Right atrium auricular region (tissue), 2 donors: ENCODE results near the gene NBEAL1. TPM values are rescaled to one million over a fixed set of nuclear protein-coding genes. Genes with fewer than 3 reads are reported as not detected.
"Not testable (repeated sequence)": the region's sequence is repeated elsewhere in the genome, so short reads cannot be mapped to it uniquely, and the experiment has no call there.

Experiments
- DNase-seq: peaks from one replicate; pipeline ENCODE4 v3.0.0-alpha.2; 2019; ENCODE audit warnings: low spot score
- H3K27ac ChIP-seq, 2 donors: fragments of 200-600 bp; sonication (generic); 1 replicate in 1 of 2; 2 replicates in 1 of 2; pipeline ENCODE4 v1.5.1; 2016 to 2019
- H3K27me3 ChIP-seq, 2 donors: fragments of 200-600 bp; sonication (generic); one replicate each; pipeline versions ENCODE4 v1.5.1 to v1.6.0; 2017 to 2019
- H3K36me3 ChIP-seq: fragments of 200-600 bp; sonication (generic); one replicate; pipeline ENCODE4 v1.5.1; 2016
- H3K4me1 ChIP-seq, 2 donors: fragments of 200-600 bp; sonication (generic); one replicate each; pipeline versions ENCODE4 v1.5.1 to v1.6.0; 2017 to 2019
- H3K4me3 ChIP-seq, 2 donors: fragments of 200-600 bp; sonication (generic); 1 replicate in 1 of 2; 2 replicates in 1 of 2; pipeline ENCODE4 v1.5.1; 2017 to 2019; ENCODE audit warnings: mild to moderate bottlenecking in 1 of 2, moderate library complexity in 1 of 2
- H3K9me3 ChIP-seq, 2 donors: fragments of 200-600 bp; sonication (generic); one replicate each; pipeline ENCODE4 v1.5.1; 2019
- total RNA-seq, 2 donors: library from RNA; depleted of rRNA; stranded (reverse); fragments of >200 nt; gene quantifications; one replicate each; pipeline ENCODE4 v1.1.0, GENCODE V29; 2016
- TF ChIP-seq, protein P1 (sequence below), 2 donors: fragments of 200-600 bp; sonication (generic); IDR thresholded peaks; one replicate each; pipeline ENCODE4 v1.5.1; 2019; ENCODE audit warnings: antibody characterized with exemption in 2 of 2

NBEAL1 gene
- total RNA-seq, 2 donors from 2014 or later: 11.6 to 20.1 TPM

- Histone ChIP-seq H3K9me3 (no peaks in the 10 kb centered on the region), H3K27ac (no peak overlapping the region), H3K4me1 (no peaks in the 10 kb centered on the region), H3K36me3 (peaks cover 31% of the 10 kb centered on the region), H3K27me3 (no peaks in the 10 kb centered on the region), H3K4me3 (no peak overlapping the region)
- TF ChIP-seq, protein P1, sequence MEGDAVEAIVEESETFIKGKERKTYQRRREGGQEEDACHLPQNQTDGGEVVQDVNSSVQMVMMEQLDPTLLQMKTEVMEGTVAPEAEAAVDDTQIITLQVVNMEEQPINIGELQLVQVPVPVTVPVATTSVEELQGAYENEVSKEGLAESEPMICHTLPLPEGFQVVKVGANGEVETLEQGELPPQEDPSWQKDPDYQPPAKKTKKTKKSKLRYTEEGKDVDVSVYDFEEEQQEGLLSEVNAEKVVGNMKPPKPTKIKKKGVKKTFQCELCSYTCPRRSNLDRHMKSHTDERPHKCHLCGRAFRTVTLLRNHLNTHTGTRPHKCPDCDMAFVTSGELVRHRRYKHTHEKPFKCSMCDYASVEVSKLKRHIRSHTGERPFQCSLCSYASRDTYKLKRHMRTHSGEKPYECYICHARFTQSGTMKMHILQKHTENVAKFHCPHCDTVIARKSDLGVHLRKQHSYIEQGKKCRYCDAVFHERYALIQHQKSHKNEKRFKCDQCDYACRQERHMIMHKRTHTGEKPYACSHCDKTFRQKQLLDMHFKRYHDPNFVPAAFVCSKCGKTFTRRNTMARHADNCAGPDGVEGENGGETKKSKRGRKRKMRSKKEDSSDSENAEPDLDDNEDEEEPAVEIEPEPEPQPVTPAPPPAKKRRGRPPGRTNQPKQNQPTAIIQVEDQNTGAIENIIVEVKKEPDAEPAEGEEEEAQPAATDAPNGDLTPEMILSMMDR (IDR thresholded peaks at IDR 0.05): no peak
- DNase-seq: no peak
Measured at GRCh38 chr2:203195331-203196036, 180.8 kb downstream of the NBEAL1 start.

- H3K27ac ChIP-seq: no peak overlapping the region
- no peak overlapping the region for H3K4me3 ChIP-seq
- H3K9me3 ChIP-seq: no peaks in the 10 kb centered on the region
- no peaks in the 10 kb centered on the region for H3K27me3 ChIP-seq
- no peaks in the 10 kb centered on the region for H3K4me1 ChIP-seq
- no peak for DNase-seq
- TF ChIP-seq, protein P1 (IDR thresholded peaks at IDR 0.05): no peak
- peaks cover 26% of the 10 kb centered on the region for H3K36me3 ChIP-seq
Measured at GRCh38 chr2:203200866-203201265, 186.2 kb downstream of the NBEAL1 start.

- peaks cover 26% of the 10 kb centered on the region for H3K36me3 ChIP-seq
- no peaks in the 10 kb centered on the region for H3K27me3 ChIP-seq
- no peak overlapping the region for H3K27ac ChIP-seq
- no peak overlapping the region for H3K4me3 ChIP-seq
- no peaks in the 10 kb centered on the region for H3K4me1 ChIP-seq
- no peak for DNase-seq
- TF ChIP-seq, protein P1 (IDR thresholded peaks at IDR 0.05): no peak
- no peaks in the 10 kb centered on the region for H3K9me3 ChIP-seq
Measured at GRCh38 chr2:203201426-203201825, 186.8 kb downstream of the NBEAL1 start.

GRCh38 chr2:203209538-203209937 is 194.9 kb downstream of the NBEAL1 start:
- H3K36me3 ChIP-seq: peaks cover 27% of the 10 kb centered on the region
- no peak overlapping the region for H3K4me3 ChIP-seq
- H3K27ac ChIP-seq: no peak overlapping the region
- H3K4me1 ChIP-seq: no peaks in the 10 kb centered on the region
- no peaks in the 10 kb centered on the region for H3K9me3 ChIP-seq
- TF ChIP-seq, protein P1 (IDR thresholded peaks at IDR 0.05): no peak
- DNase-seq: no peak
- H3K27me3 ChIP-seq: no peaks in the 10 kb centered on the region

GRCh38 chr2:203225423-203226039 is 210.9 kb downstream of the NBEAL1 start:
- no peak overlapping the region for H3K4me3 ChIP-seq
- TF ChIP-seq, protein P1 (IDR thresholded peaks at IDR 0.05): peak; percentile 40 to 73
- no peak for DNase-seq

GRCh38 chr2:203229674-203230073 is 215.0 kb downstream of the NBEAL1 start:
- not testable (repeated sequence) for H3K27ac ChIP-seq, H3K27me3 ChIP-seq, H3K9me3 ChIP-seq, H3K4me1 ChIP-seq, H3K4me3 ChIP-seq, DNase-seq, H3K36me3 ChIP-seq

More at GRCh38 chr2:203225423-203226039, 210.9 kb downstream of the NBEAL1 start:
- no peaks in the 10 kb centered on the region for H3K9me3 ChIP-seq
- no peak overlapping the region for H3K27ac ChIP-seq
- no peaks in the 10 kb centered on the region for H3K4me1 ChIP-seq
- no peaks in the 10 kb centered on the region for H3K36me3 ChIP-seq
- H3K27me3 ChIP-seq: no peaks in the 10 kb centered on the region
